ENCODE measurements around the gene SMYD3. TPM values are rescaled to one million over a fixed set of nuclear protein-coding genes. Genes with fewer than 3 reads are reported as not detected.

Gene SMYD3
- total and polyA plus RNA-seq, 2 donors (not counting 1 experiment from before 2014, with no cell fraction given), result 69.4 to 83.1 TPM

- no peak overlapping the region for H3K27ac ChIP-seq (ENCODE audit: insufficient read depth, low read length)
- H3K36me3 ChIP-seq (ENCODE audit: control insufficient read depth, insufficient read depth, low read length), result no peaks in the 10 kb centered on the region
- TF ChIP-seq CTCF (conservative IDR thresholded peaks at IDR 0.05 in 1 of 2, IDR thresholded peaks at IDR 0.05 in 1 of 2; ENCODE audit: low read depth in 1 of 2, low read length in 2 of 2) (no peak), EZH2 (IDR thresholded peaks at IDR 0.05; ENCODE audit: low read length, missing control alignments) (no peak)
- no peaks in the 10 kb centered on the region for H4K20me1 ChIP-seq (ENCODE audit: control insufficient read depth, extremely low read depth, insufficient read depth, low read length)
- no peaks in the 10 kb centered on the region for H3K79me2 ChIP-seq (ENCODE audit: control insufficient read depth, insufficient read depth, low read length)
- H3K4me2 ChIP-seq (ENCODE audit: extremely low read depth, insufficient read depth, low read length), result no peak overlapping the region
- no peaks in the 10 kb centered on the region for H3K9me3 ChIP-seq (ENCODE audit: control insufficient read depth, insufficient read depth, low read depth, low read length)
- no peak overlapping the region for H3K9ac ChIP-seq (ENCODE audit: insufficient read depth, low read length)
- no peak overlapping the region for H2AFZ ChIP-seq (ENCODE audit: low read length)
- no peak overlapping the region for H3K4me3 ChIP-seq (replicated peaks in 1 of 4; ENCODE audit: control extremely low read depth in 1 of 4, insufficient read depth in 1 of 4, low read depth in 3 of 4, low read length in 4 of 4)
- DNase-seq (ENCODE audit: low read depth in 2 of 2), result peak; percentile 71 to 92
- no peaks in the 10 kb centered on the region for H3K27me3 ChIP-seq (ENCODE audit: control insufficient read depth, insufficient read depth, low read length)
- H3K4me1 ChIP-seq (ENCODE audit: control insufficient read depth, extremely low read depth, insufficient read depth, low read length), result peaks cover 21% of the 10 kb centered on the region
Measured at GRCh38 chr1:246001142-246001836, 505.8 kb downstream of the SMYD3 start.

- Histone ChIP-seq H3K9me3 (ENCODE audit: control insufficient read depth, insufficient read depth, low read depth, low read length) (no peaks in the 10 kb centered on the region), H3K4me1 (ENCODE audit: control insufficient read depth, extremely low read depth, insufficient read depth, low read length) (peaks cover 20% of the 10 kb centered on the region), H3K27ac (ENCODE audit: insufficient read depth, low read length) (no peak overlapping the region), H3K9ac (ENCODE audit: insufficient read depth, low read length) (no peak overlapping the region), H3K4me3 (replicated peaks in 1 of 4; ENCODE audit: control extremely low read depth in 1 of 4, insufficient read depth in 1 of 4, low read depth in 3 of 4, low read length in 4 of 4) (no peak overlapping the region), H2AFZ (ENCODE audit: low read length) (no peak overlapping the region), H3K36me3 (ENCODE audit: control insufficient read depth, insufficient read depth, low read length) (no peaks in the 10 kb centered on the region), H3K4me2 (ENCODE audit: extremely low read depth, insufficient read depth, low read length) (no peak overlapping the region), H3K27me3 (ENCODE audit: control insufficient read depth, insufficient read depth, low read length) (no peaks in the 10 kb centered on the region), H3K79me2 (ENCODE audit: control insufficient read depth, insufficient read depth, low read length) (no peaks in the 10 kb centered on the region), H4K20me1 (ENCODE audit: control insufficient read depth, extremely low read depth, insufficient read depth, low read length) (no peaks in the 10 kb centered on the region)
- DNase-seq (ENCODE audit: low read depth in 2 of 2), result peak in 1 of 2 donors; percentile 51
- TF ChIP-seq CTCF (conservative IDR thresholded peaks at IDR 0.05 in 1 of 2, IDR thresholded peaks at IDR 0.05 in 1 of 2; ENCODE audit: low read depth in 1 of 2, low read length in 2 of 2) (no peak), EZH2 (IDR thresholded peaks at IDR 0.05; ENCODE audit: low read length, missing control alignments) (no peak)
Measured at GRCh38 chr1:246000638-246001015, 506.5 kb downstream of the SMYD3 start.

- no peaks in the 10 kb centered on the region for H4K20me1 ChIP-seq (ENCODE audit: control insufficient read depth, extremely low read depth, insufficient read depth, low read length)
- no peaks in the 10 kb centered on the region for H3K36me3 ChIP-seq (ENCODE audit: control insufficient read depth, insufficient read depth, low read length)
- no peak overlapping the region for H3K27ac ChIP-seq (ENCODE audit: insufficient read depth, low read length)
- no peak overlapping the region for H3K9ac ChIP-seq (ENCODE audit: insufficient read depth, low read length)
- H3K4me2 ChIP-seq (ENCODE audit: extremely low read depth, insufficient read depth, low read length), result no peak overlapping the region
- TF ChIP-seq EZH2 (IDR thresholded peaks at IDR 0.05; ENCODE audit: low read length, missing control alignments), result no peak
- no peak for TF ChIP-seq CTCF (conservative IDR thresholded peaks at IDR 0.05 in 1 of 2, IDR thresholded peaks at IDR 0.05 in 1 of 2; ENCODE audit: low read depth in 1 of 2, low read length in 2 of 2)
- no peak for DNase-seq (ENCODE audit: low read depth in 2 of 2)
- H3K9me3 ChIP-seq (ENCODE audit: control insufficient read depth, insufficient read depth, low read depth, low read length), result no peaks in the 10 kb centered on the region
- peaks cover 15% of the 10 kb centered on the region for H3K4me1 ChIP-seq (ENCODE audit: control insufficient read depth, extremely low read depth, insufficient read depth, low read length)
- no peaks in the 10 kb centered on the region for H3K79me2 ChIP-seq (ENCODE audit: control insufficient read depth, insufficient read depth, low read length)
- H3K27me3 ChIP-seq (ENCODE audit: control insufficient read depth, insufficient read depth, low read length), result no peaks in the 10 kb centered on the region
- no peak overlapping the region for H2AFZ ChIP-seq (ENCODE audit: low read length)
- H3K4me3 ChIP-seq (replicated peaks in 1 of 4; ENCODE audit: control extremely low read depth in 1 of 4, insufficient read depth in 1 of 4, low read depth in 3 of 4, low read length in 4 of 4), result no peak overlapping the region
Measured at GRCh38 chr1:245999697-246000637, 507.1 kb downstream of the SMYD3 start.
